Measurements from ENCODE around the gene BMP7.

BMP7 gene

DNA sequence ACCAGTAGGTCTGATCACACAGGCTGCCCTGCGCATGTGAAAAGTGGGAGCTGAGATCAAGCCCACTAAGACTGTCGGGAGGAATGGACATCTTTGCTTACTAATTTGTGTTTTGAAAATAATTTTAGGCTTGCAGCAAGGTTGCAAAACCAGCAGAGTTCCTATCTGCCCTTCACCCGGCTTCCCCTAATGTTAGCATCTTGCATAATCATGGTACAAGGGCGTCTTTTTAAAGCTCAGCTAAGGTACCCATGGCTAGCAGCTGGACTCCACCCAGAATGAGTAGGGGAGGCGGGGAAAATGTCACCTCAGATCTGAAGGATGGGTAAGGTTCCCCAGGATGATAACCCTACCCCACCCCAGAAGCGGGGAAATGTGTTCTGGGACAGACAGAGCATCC is 25.3 kb upstream of the BMP7 start:
- Histone ChIP-seq H2AK5ac (ENCODE audit: low read depth, low read length) (no peak overlapping the region), H3K23ac (ENCODE audit: low read depth, low read length, poor library complexity) (no peak overlapping the region), H4K91ac (ENCODE audit: low read depth, low read length, poor library complexity) (no peak overlapping the region), H3K27ac (replicated peaks; ENCODE audit: low read length) (no peak overlapping the region), H3K14ac (ENCODE audit: low read length) (no peak overlapping the region), H3K4me1 (ENCODE audit: control insufficient read depth in 2 of 2, insufficient read depth in 1 of 2, low read depth in 1 of 2, low read length in 2 of 2) (peaks cover 42 to 46% of the 10 kb centered on the region in 2 donors), H2BK15ac (ENCODE audit: low read length) (no peak overlapping the region), H3K4me2 (ENCODE audit: insufficient read depth, low read length, poor library complexity, severe bottlenecking) (no peak overlapping the region), H2BK5ac (ENCODE audit: low read length) (no peak overlapping the region), H3K27me3 (ENCODE audit: control insufficient read depth in 3 of 3, insufficient read depth in 3 of 3, low read depth in 1 of 3, low read length in 3 of 3) (no peaks in the 10 kb centered on the region), H3K79me1 (ENCODE audit: low read depth, low read length) (no peaks in the 10 kb centered on the region), H4K8ac (ENCODE audit: low read depth, low read length) (no peak overlapping the region), H2BK120ac (ENCODE audit: low read depth, low read length) (no peak overlapping the region), H3K9me3 (replicated peaks in 1 of 2; ENCODE audit: control insufficient read depth in 2 of 2, insufficient read depth in 1 of 2, low read depth in 1 of 2, low read length in 2 of 2) (peaks cover 0 to 6% of the 10 kb centered on the region in 2 donors), H3K18ac (ENCODE audit: low read length) (no peak overlapping the region), H3K4me3 (ENCODE audit: low read length in 2 of 2) (no peak overlapping the region), H3K36me3 (replicated peaks in 1 of 2; ENCODE audit: control insufficient read depth in 2 of 2, insufficient read depth in 2 of 2, low read length in 2 of 2) (no peaks in the 10 kb centered on the region), H2BK12ac (ENCODE audit: low read length) (no peak overlapping the region), H3K9ac (ENCODE audit: low read depth, low read length, poor library complexity) (no peak overlapping the region), H3K4ac (ENCODE audit: low read length) (no peak overlapping the region), H2AFZ (ENCODE audit: low read length) (no peak overlapping the region)
- no CpG with 5 or more reads among the region's 6 CpGs for WGBS, 2 donors (ENCODE audit: extremely low coverage in 2 of 2, insufficient read length in 2 of 2, insufficient replicate concordance in 1 of 2)
- no peak for DNase-seq (ENCODE audit: low spot score)

DNA sequence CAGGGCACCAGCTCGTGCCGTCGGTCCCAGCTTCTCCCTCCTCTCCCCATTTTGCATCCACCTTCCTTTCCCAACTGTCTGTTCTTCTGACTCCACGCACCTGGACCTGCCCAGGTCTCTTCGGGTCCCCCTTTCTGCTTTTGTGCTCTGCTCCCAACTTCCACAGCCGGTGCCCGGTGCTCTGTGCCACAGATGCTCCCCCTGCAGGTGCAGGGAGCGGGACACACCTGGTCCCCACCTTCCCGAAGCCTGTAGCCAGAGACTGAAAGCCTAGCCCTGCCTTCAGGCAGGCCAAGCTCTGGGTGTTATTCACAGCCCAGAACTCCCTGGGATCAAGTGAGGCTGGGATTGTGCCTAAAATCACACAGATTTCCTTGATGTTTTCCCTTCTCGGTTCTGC is 24.6 kb upstream of the BMP7 start:
- no peak overlapping the region for H3K27ac ChIP-seq (replicated peaks; ENCODE audit: low read length)
- peak overlapping the region; percentile 56 for H2AK5ac ChIP-seq (ENCODE audit: low read depth, low read length)

DNA sequence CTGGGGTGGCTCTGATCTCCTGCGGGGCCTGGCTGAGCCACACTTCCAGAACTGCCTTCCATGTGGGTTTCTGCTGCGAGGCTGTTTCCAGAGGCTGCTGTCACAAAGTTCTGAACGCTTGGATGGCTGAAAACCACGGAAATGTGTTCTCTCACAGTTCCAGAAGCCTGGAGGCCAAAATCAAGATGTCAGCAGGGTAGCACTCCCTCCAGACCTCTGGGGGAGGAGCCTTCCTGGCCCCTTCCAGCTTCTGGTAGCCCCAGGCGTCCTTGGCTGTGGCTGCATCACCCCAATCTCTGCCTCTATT is 23.7 kb upstream of the BMP7 start:
- Histone ChIP-seq H4K91ac (ENCODE audit: low read depth, low read length, poor library complexity) (no peak overlapping the region), H2AK5ac (ENCODE audit: low read depth, low read length) (peak overlapping the region; percentile 56), H2BK5ac (ENCODE audit: low read length) (peak overlapping the region; percentile 7), H2BK120ac (ENCODE audit: low read depth, low read length) (no peak overlapping the region), H3K18ac (ENCODE audit: low read length) (peak overlapping the region; percentile 88), H4K8ac (ENCODE audit: low read depth, low read length) (no peak overlapping the region), H2BK15ac (ENCODE audit: low read length) (no peak overlapping the region), H3K4me2 (ENCODE audit: insufficient read depth, low read length, poor library complexity, severe bottlenecking) (no peak overlapping the region), H3K27ac (replicated peaks; ENCODE audit: low read length) (no peak overlapping the region), H3K9ac (ENCODE audit: low read depth, low read length, poor library complexity) (no peak overlapping the region), H3K23ac (ENCODE audit: low read depth, low read length, poor library complexity) (no peak overlapping the region), H3K36me3 (replicated peaks in 1 of 2; ENCODE audit: control insufficient read depth in 2 of 2, insufficient read depth in 2 of 2, low read length in 2 of 2) (no peaks in the 10 kb centered on the region), H3K14ac (ENCODE audit: low read length) (no peak overlapping the region), H2AFZ (ENCODE audit: low read length) (peak overlapping the region; percentile 65), H3K4me1 (ENCODE audit: control insufficient read depth in 2 of 2, insufficient read depth in 1 of 2, low read depth in 1 of 2, low read length in 2 of 2) (peaks cover 45 to 52% of the 10 kb centered on the region in 2 donors), H3K9me3 (replicated peaks in 1 of 2; ENCODE audit: control insufficient read depth in 2 of 2, insufficient read depth in 1 of 2, low read depth in 1 of 2, low read length in 2 of 2) (peaks cover 0 to 6% of the 10 kb centered on the region in 2 donors), H3K4me3 (ENCODE audit: low read length in 2 of 2) (no peak overlapping the region), H2BK12ac (ENCODE audit: low read length) (no peak overlapping the region), H3K27me3 (ENCODE audit: control insufficient read depth in 3 of 3, insufficient read depth in 3 of 3, low read depth in 1 of 3, low read length in 3 of 3) (no peaks in the 10 kb centered on the region), H3K79me1 (ENCODE audit: low read depth, low read length) (no peaks in the 10 kb centered on the region), H3K4ac (ENCODE audit: low read length) (no peak overlapping the region)
- DNase-seq (ENCODE audit: low spot score): no peak
- WGBS, 2 donors (ENCODE audit: extremely low coverage in 2 of 2, insufficient read length in 2 of 2, insufficient replicate concordance in 1 of 2): no CpG with 5 or more reads among the region's 5 CpGs

More for the DNA sequence above, 24.6 kb upstream of the BMP7 start:
- H3K4me1 ChIP-seq (ENCODE audit: control insufficient read depth in 2 of 2, insufficient read depth in 1 of 2, low read depth in 1 of 2, low read length in 2 of 2): peaks cover 45 to 50% of the 10 kb centered on the region in 2 donors
- H3K36me3 ChIP-seq (replicated peaks in 1 of 2; ENCODE audit: control insufficient read depth in 2 of 2, insufficient read depth in 2 of 2, low read length in 2 of 2): no peaks in the 10 kb centered on the region
- H3K9ac ChIP-seq (ENCODE audit: low read depth, low read length, poor library complexity): no peak overlapping the region
- H3K79me1 ChIP-seq (ENCODE audit: low read depth, low read length): no peaks in the 10 kb centered on the region
- no peak overlapping the region for H2AFZ ChIP-seq (ENCODE audit: low read length)
- peak overlapping the region; percentile 63 for H2BK15ac ChIP-seq (ENCODE audit: low read length)
- peak overlapping the region; percentile 98 for H2BK12ac ChIP-seq (ENCODE audit: low read length)
- peak overlapping the region; percentile 57 for H2BK120ac ChIP-seq (ENCODE audit: low read depth, low read length)
- DNase-seq (ENCODE audit: low spot score): no peak
- peaks cover 0 to 6% of the 10 kb centered on the region in 2 donors for H3K9me3 ChIP-seq (replicated peaks in 1 of 2; ENCODE audit: control insufficient read depth in 2 of 2, insufficient read depth in 1 of 2, low read depth in 1 of 2, low read length in 2 of 2)
- peak overlapping the region; percentile 44 for H3K4ac ChIP-seq (ENCODE audit: low read length)
- peak overlapping the region; percentile 81 for H3K18ac ChIP-seq (ENCODE audit: low read length)
- H2BK5ac ChIP-seq (ENCODE audit: low read length): peak overlapping the region; percentile 7
- H3K23ac ChIP-seq (ENCODE audit: low read depth, low read length, poor library complexity): no peak overlapping the region
- no peak overlapping the region for H3K14ac ChIP-seq (ENCODE audit: low read length)
- H3K27me3 ChIP-seq (ENCODE audit: control insufficient read depth in 3 of 3, insufficient read depth in 3 of 3, low read depth in 1 of 3, low read length in 3 of 3): no peaks in the 10 kb centered on the region
- no peak overlapping the region for H4K8ac ChIP-seq (ENCODE audit: low read depth, low read length)
- no peak overlapping the region for H3K4me2 ChIP-seq (ENCODE audit: insufficient read depth, low read length, poor library complexity, severe bottlenecking)
- H3K4me3 ChIP-seq (ENCODE audit: low read length in 2 of 2): no peak overlapping the region
- WGBS, 2 donors (ENCODE audit: extremely low coverage in 2 of 2, insufficient read length in 2 of 2, insufficient replicate concordance in 1 of 2): no CpG with 5 or more reads among the region's 10 CpGs
- H4K91ac ChIP-seq (ENCODE audit: low read depth, low read length, poor library complexity): peak overlapping the region; percentile 34

DNA sequence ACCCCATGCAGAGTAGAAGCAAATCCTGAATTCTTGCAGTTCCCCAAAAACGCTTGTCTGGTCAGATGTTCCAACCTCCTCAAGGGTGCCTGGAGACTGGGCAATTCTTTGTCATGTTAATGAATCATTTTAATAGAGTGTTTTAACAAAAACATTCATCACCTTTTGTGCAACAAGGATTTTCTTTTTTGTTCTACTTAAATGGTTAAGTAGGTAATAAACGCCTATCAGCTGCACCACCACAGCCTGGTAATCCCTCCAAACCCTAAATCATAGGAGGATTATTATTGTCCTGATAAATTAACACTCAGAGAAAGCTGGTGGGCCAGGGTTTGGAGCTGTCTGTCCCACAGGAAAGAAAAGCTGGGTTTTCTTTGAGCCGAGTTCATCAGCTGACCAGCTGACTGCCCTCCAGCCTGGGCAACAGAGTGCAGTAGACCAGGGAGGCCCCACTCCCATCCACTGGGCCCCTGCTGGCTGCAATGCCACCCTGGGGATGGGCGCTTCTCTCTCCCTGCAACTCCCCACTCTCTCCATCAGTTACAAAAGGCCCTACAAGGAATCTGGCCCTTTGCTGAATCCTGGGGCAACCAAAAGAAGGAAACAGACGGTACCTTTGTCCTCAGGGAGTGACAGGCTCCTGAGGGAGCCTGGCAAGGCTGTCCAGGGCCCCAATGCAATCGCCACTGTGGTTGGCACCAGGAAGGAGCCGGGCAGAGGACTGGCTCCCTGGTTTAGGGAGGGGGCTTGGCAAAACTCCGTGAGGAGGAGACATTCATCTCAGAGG is 23.1 kb upstream of the BMP7 start:
- H2BK5ac ChIP-seq (ENCODE audit: low read length): no peak overlapping the region
- H3K4me2 ChIP-seq (ENCODE audit: insufficient read depth, low read length, poor library complexity, severe bottlenecking): no peak overlapping the region
- no CpG with 5 or more reads among the region's 8 CpGs for WGBS, 2 donors (ENCODE audit: extremely low coverage in 2 of 2, insufficient read length in 2 of 2, insufficient replicate concordance in 1 of 2)
- H3K4me3 ChIP-seq (ENCODE audit: low read length in 2 of 2): no peak overlapping the region
- no peak for DNase-seq (ENCODE audit: low spot score)
- no peak overlapping the region for H2BK15ac ChIP-seq (ENCODE audit: low read length)
- peaks cover 0 to 6% of the 10 kb centered on the region in 2 donors for H3K9me3 ChIP-seq (replicated peaks in 1 of 2; ENCODE audit: control insufficient read depth in 2 of 2, insufficient read depth in 1 of 2, low read depth in 1 of 2, low read length in 2 of 2)
- no peak overlapping the region for H3K4ac ChIP-seq (ENCODE audit: low read length)
- H3K27me3 ChIP-seq (ENCODE audit: control insufficient read depth in 3 of 3, insufficient read depth in 3 of 3, low read depth in 1 of 3, low read length in 3 of 3): no peaks in the 10 kb centered on the region
- peak overlapping the region; percentile 65 for H2AFZ ChIP-seq (ENCODE audit: low read length)
- H4K91ac ChIP-seq (ENCODE audit: low read depth, low read length, poor library complexity): no peak overlapping the region
- no peaks in the 10 kb centered on the region for H3K79me1 ChIP-seq (ENCODE audit: low read depth, low read length)
- H3K14ac ChIP-seq (ENCODE audit: low read length): peak overlapping the region; percentile 9
- no peak overlapping the region for H2BK120ac ChIP-seq (ENCODE audit: low read depth, low read length)
- peak overlapping the region; percentile 56 for H2AK5ac ChIP-seq (ENCODE audit: low read depth, low read length)
- peak overlapping the region; percentile 30 for H3K27ac ChIP-seq (replicated peaks; ENCODE audit: low read length)
- peak overlapping the region; percentile 88 for H3K18ac ChIP-seq (ENCODE audit: low read length)
- H3K4me1 ChIP-seq (ENCODE audit: control insufficient read depth in 2 of 2, insufficient read depth in 1 of 2, low read depth in 1 of 2, low read length in 2 of 2): peaks cover 44 to 51% of the 10 kb centered on the region in 2 donors
- H3K9ac ChIP-seq (ENCODE audit: low read depth, low read length, poor library complexity): no peak overlapping the region
- H4K8ac ChIP-seq (ENCODE audit: low read depth, low read length): no peak overlapping the region
- H2BK12ac ChIP-seq (ENCODE audit: low read length): no peak overlapping the region
- H3K23ac ChIP-seq (ENCODE audit: low read depth, low read length, poor library complexity): no peak overlapping the region
- no peaks in the 10 kb centered on the region for H3K36me3 ChIP-seq (replicated peaks in 1 of 2; ENCODE audit: control insufficient read depth in 2 of 2, insufficient read depth in 2 of 2, low read length in 2 of 2)

Data from neuronal stem cell (in vitro differentiated cells).